ENCODE data around the gene SLC25A5.
"Not testable (repeated sequence)": the region's sequence is repeated elsewhere in the genome, so short reads cannot be mapped to it uniquely, and the experiment has no call there.

Gene SLC25A5

GRCh38 chrX:119478504-119478903 is 10.3 kb downstream of the SLC25A5 start:
- DNase-seq: no peak

GRCh38 chrX:119479845-119480244 is 11.6 kb downstream of the SLC25A5 start:
- DNase-seq: no peak

GRCh38 chrX:119481323-119481801 is 13.1 kb downstream of the SLC25A5 start:
- DNase-seq: no peak

- no peak for DNase-seq
Observed at GRCh38 chrX:119482041-119482440, 13.8 kb downstream of the SLC25A5 start.

GRCh38 chrX:119482481-119483480 is 14.5 kb downstream of the SLC25A5 start:
- peak; percentile 64 to 71 for DNase-seq

DNA sequence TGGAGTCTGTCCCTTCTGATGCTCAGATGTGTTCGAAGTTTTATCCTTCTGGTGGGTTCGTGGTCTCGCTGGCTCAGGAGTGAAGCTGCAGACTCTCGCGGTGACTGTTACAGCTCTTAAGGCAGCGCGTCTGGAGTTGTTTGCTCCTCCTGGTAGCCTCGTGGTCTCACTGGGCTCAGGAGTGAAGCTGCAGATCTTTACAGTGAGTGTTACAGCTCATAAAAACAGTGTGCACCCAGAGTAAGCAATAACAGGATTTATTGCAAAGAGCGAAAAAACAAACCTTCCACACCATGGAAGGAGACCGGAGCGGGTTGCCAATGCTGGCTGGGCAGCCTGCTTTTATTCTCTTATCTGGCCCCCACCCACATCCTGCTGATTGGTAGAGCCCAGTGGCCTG is 18.5 kb downstream of the SLC25A5 start:
- DNase-seq: no peak

- not testable (repeated sequence) for DNase-seq
Observed at GRCh38 chrX:119487766-119488165, 19.5 kb downstream of the SLC25A5 start.

GRCh38 chrX:119488749-119489148 is 20.5 kb downstream of the SLC25A5 start:
- peak; percentile 72 to 78 for DNase-seq

DNA sequence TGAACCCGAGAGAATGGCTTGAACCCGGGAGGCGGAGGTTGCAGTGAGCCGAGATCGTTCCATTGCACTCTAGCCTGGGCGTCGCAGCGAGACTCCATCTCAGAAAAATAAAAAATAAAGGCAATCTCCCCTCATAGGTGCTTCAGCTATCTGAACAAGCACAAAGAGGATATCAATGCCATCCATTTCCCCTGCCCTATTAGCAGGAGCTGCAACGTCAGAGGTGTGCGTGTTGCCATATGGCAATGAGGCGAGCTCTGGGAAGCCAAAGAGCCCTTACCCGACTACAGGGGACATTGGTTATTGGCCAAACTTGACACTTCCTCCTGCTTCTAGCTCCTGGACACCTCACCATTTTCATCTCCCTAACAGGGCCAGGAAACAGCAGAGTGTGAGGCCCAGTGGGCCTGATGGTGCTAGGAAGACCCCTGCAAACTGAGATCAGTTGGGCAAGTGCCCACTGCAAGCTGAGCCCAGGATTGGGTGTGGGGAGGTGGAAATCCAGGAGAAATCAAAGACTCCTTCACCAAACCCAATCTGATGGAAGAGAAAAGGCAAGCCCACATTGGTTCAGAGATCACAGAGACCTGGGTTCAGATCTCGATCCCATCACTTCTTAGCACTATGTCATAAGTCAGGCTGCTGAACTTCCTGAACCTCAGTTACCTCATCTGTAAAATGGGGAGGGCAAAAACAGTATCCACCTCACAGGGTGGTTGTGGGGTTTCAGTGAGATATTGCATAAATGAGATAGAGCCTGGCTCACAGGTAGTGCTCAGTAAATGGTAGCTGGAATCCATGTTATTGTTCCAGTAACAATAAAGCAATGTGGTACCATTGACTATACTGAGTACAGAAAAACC is 21.2 kb downstream of the SLC25A5 start:
- no peak for DNase-seq

DNA sequence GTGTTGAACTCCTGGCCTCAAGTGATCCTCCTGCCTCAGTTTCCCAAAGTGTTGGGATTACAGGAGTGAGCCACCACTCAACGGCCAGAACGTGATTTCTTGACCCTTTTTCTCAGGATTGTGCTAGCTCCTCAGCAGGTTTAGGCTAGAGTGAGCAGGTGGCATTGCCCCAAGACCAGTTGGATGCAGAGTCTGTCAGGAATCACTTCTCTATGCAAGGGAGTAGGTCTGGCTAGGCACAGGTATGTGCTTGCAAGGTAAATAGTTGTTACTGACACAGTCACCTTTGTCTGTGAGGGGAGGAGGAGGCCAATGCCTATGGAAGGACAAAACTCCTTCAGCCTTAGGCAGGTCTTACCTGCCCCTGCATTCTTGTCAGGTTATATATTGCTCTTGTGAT is 24.2 kb downstream of the SLC25A5 start:
- DNase-seq: no peak

GRCh38 chrX:119493851-119494495 is 25.7 kb downstream of the SLC25A5 start:
- not testable (repeated sequence) for DNase-seq

- DNase-seq: no peak
Observed at GRCh38 chrX:119495734-119496726, 27.8 kb downstream of the SLC25A5 start.

- DNase-seq: no peak
Observed at GRCh38 chrX:119497185-119497584, 28.9 kb downstream of the SLC25A5 start.

- DNase-seq: no peak
Observed at GRCh38 chrX:119500061-119500800, 32.0 kb downstream of the SLC25A5 start.

DNA sequence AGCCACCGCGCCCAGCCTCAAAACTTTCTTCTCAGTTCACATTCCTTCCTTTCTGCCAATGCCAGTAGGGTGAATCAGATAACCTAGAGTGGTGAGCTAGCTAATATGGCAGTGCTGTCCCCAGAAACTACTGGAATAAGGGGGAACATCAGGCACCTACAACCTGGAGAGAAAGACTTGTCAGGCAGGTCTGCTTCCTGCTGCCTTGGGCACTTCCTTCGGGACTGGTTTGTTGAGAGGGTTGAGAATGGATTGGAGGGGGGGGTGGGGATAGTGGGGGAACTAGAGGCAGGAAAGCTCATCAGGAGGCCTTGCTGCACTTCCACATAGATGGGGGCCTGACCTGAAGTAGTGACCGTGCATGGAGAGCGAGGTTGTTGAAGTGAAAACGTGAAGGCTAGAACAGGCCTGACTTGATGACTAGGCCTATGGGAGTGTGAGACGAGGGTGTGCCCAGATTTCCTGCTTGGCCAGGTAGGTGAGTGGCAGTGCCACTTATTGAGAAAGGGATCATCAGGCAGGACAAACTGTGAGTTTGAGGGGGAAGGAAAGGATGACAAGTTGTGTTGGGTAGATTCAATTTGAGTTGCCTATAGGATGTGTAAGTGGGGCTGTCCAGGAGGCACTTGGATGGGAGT is 33.4 kb downstream of the SLC25A5 start:
- DNase-seq: no peak

DNA sequence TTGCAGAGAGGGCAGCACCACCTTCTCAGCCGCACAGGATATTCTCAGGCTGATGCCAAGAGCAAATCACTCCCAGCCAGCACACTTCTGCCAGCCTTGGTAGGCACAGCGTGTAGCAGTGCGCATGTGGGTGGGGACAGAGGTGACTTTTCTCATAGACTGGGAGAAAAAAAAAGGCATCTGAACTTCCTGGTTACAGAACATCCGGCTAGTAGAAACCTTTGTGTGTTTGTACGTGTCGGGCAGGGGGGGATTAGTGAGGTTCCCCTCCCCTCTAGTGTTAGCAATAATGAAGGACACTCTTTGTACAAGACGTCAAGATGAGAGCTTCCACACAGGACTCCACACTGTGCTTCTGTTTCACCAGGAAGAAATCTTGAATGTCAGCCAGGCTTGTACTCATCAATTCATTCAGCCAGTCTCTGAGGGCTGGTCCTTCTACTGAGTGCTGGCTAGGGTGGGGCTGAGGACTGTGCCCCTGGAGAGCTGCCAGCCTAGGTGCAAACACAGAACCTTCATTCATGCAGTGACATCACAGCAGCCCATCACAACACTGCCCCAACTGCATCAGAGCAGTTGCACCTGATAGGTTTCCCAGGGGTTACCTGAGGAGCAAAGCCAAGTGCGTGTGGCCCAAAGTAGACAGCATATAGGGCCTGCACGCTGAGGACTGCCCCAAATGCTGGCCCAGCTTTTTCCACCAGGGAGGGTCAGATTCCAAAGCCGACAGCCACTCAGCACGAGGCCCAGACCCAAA is 34.7 kb downstream of the SLC25A5 start:
- DNase-seq: peak; percentile 75 to 88

DNA sequence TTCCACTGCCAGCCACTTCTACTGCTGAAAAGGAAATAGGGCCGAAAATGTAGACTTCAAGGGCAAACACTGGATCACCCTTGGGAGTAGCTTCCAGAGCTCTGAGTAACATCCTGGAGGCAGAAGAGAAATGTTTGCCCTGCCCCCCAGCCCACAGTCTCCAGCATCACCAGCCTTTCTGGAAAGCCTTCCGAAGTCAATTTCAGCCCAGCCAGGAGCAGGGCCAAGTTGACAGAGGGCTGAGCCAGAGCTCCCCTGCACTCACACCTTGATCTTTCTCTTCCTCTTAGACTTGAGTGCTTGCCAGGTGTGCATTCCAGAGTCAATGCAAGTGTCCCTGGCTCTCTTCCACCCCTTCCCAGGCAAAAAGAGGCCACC is 35.2 kb downstream of the SLC25A5 start:
- DNase-seq: no peak

DNA sequence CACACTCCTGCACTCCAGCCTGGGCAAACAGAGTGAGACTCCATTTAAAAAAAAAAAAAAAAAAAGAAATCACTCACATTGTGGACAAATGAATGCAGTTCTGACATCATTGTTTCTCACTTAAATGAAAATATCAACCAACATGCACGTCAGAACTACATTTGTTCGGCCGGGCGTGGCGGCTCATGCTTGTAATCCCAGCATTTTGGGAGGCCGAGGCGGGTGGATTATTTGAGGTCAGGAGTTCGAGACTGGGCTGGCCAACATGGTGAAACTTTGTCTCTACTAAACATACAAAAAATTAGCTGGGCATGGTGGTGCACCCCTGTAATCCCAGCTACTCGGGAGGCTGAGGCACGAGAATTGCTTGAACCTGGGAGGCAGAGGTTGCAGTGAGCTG is 36.9 kb downstream of the SLC25A5 start:
- DNase-seq: not testable (repeated sequence)

- DNase-seq: no peak
Observed at GRCh38 chrX:119505945-119506344, 37.7 kb downstream of the SLC25A5 start.

DNA sequence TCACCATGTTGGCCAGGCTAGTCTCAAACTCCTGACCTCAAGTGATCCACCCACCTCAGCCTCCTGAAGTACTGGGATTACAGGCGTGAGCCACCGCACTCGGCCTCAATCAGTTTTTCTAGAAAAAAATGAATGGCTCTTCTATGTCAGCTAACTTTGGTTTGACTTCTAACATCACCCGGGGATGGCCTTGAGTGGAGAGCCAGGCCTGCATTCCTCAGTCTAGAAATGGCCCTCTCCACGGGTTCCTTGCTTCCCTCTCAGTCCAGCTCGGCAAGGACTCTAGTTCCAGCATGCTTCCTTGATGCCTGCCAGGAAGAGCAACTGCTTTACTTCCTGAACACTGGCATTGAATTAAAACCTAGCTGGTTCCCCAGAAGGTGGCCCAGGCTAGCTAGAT is 39.0 kb downstream of the SLC25A5 start:
- DNase-seq: no peak

Data from NCI-H2081 (cell line).